Vagina (tissue), 2 donors: ENCODE results near the gene GLI3. TPM values are rescaled to one million over a fixed set of nuclear protein-coding genes. Genes with fewer than 3 reads are reported as not detected.

ENCODE experiments used
- DNase-seq, 2 donors: peaks; one replicate each; pipeline ENCODE4 v3.0.0-alpha.2; 2017; ENCODE audit errors: extremely low spot score in 2 of 2
- H3K27ac ChIP-seq: fragments of 200-600 bp; sonication (generic); one replicate; pipeline ENCODE4 v1.5.1; 2019
- H3K27me3 ChIP-seq: fragments of 200-600 bp; sonication (generic); one replicate; pipeline ENCODE4 v1.5.1; 2019
- H3K36me3 ChIP-seq, 2 donors: fragments of 200-600 bp; sonication (generic); one replicate each; pipeline ENCODE4 v1.5.1; 2017 to 2019
- H3K4me1 ChIP-seq: fragments of 200-600 bp; sonication (generic); one replicate; pipeline ENCODE4 v1.5.1; 2019
- H3K4me3 ChIP-seq, 2 donors: fragments of 200-600 bp; sonication (generic); 1 replicate in 1 of 2; 2 replicates in 1 of 2; pipeline ENCODE4 v1.5.1; 2016 to 2019
- H3K9me3 ChIP-seq: fragments of 200-600 bp; sonication (generic); one replicate; pipeline ENCODE4 v1.5.1; 2019
- CTCF ChIP-seq, 3 experiments: fragments of 450-650 bp in 2 of 3; fragments of 200-600 bp in 1 of 3; sonication (generic) in 1 of 3; IDR thresholded peaks; one replicate each; pipeline ENCODE4 v1.5.1; 2017 to 2019; ENCODE audit warnings: antibody characterized with exemption in 3 of 3, mild to moderate bottlenecking in 2 of 3, moderate library complexity in 2 of 3
- POLR2A ChIP-seq, 2 donors: fragments of 450-650 bp; IDR thresholded peaks; one replicate each; pipeline ENCODE4 v1.6.1; 2017; ENCODE audit warnings: antibody characterized with exemption in 2 of 2, mild to moderate bottlenecking in 2 of 2, moderate library complexity in 2 of 2
- POLR2AphosphoS5 ChIP-seq, 2 donors: sonication (generic); formaldehyde crosslinking; IDR thresholded peaks; one replicate each; pipeline ENCODE4 v1.9.0; 2017; ENCODE audit warnings: antibody characterized with exemption in 2 of 2, mild to moderate bottlenecking in 2 of 2, low read depth in 1 of 2; ENCODE audit not compliant: insufficient read depth in 1 of 2
- intact Hi-C: fragments of 100-400 bp; cut with DNase I; formaldehyde crosslinking; loops from one replicate; pipeline ENCODE4 v1.15.1; 2023
- total RNA-seq: library from RNA; depleted of rRNA; stranded (reverse); fragments of >200 nt; gene quantifications from one replicate; pipeline ENCODE4 v1.2.3, GENCODE V29; 2016

Gene GLI3
- total RNA-seq, 1 donor from 2014 or later: 24.6 TPM

GRCh38 chr7:42039921-42040320, 197.1 kb downstream of the GLI3 start:
- no peak overlapping the region for H3K4me3 ChIP-seq
- no peak for DNase-seq
- H3K36me3 ChIP-seq: peaks cover 0 to 27% of the 10 kb centered on the region in 2 donors
- H3K9me3 ChIP-seq: no peaks in the 10 kb centered on the region
- no peaks in the 10 kb centered on the region for H3K27me3 ChIP-seq
- intact Hi-C loops: no loop called here
- no peak overlapping the region for H3K27ac ChIP-seq
- no peaks in the 10 kb centered on the region for H3K4me1 ChIP-seq
- TF ChIP-seq POLR2A (IDR thresholded peaks at IDR 0.05) (no peak), POLR2AphosphoS5 (IDR thresholded peaks at IDR 0.05; ENCODE audit: insufficient read depth in 1 of 2, low read depth in 1 of 2) (no peak), CTCF (IDR thresholded peaks at IDR 0.05) (no peak)

GRCh38 chr7:42035210-42035609, 201.8 kb downstream of the GLI3 start:
- Histone ChIP-seq H3K27ac (no peak overlapping the region), H3K36me3 (peaks cover 0 to 17% of the 10 kb centered on the region in 2 donors), H3K9me3 (no peaks in the 10 kb centered on the region), H3K4me1 (no peaks in the 10 kb centered on the region), H3K4me3 (no peak overlapping the region), H3K27me3 (no peaks in the 10 kb centered on the region)
- intact Hi-C loops: no loop called here
- TF ChIP-seq CTCF (IDR thresholded peaks at IDR 0.05): no peak
- TF ChIP-seq POLR2AphosphoS5 (IDR thresholded peaks at IDR 0.05; ENCODE audit: insufficient read depth in 1 of 2, low read depth in 1 of 2): no peak
- TF ChIP-seq POLR2A (IDR thresholded peaks at IDR 0.05): no peak
- no peak for DNase-seq

GRCh38 chr7:42033480-42033879, 203.5 kb downstream of the GLI3 start:
- no peak for TF ChIP-seq POLR2AphosphoS5 (IDR thresholded peaks at IDR 0.05; ENCODE audit: insufficient read depth in 1 of 2, low read depth in 1 of 2)
- TF ChIP-seq CTCF (IDR thresholded peaks at IDR 0.05): no peak
- DNase-seq: no peak
- no peaks in the 10 kb centered on the region for H3K4me1 ChIP-seq
- H3K9me3 ChIP-seq: no peaks in the 10 kb centered on the region
- no peak overlapping the region for H3K27ac ChIP-seq
- intact Hi-C loops: no loop called here
- H3K36me3 ChIP-seq: peaks cover 0 to 11% of the 10 kb centered on the region in 2 donors
- no peaks in the 10 kb centered on the region for H3K27me3 ChIP-seq
- H3K4me3 ChIP-seq: no peak overlapping the region

- Histone ChIP-seq H3K9me3 (no peaks in the 10 kb centered on the region), H3K4me3 (no peak overlapping the region), H3K36me3 (peaks cover 0 to 17% of the 10 kb centered on the region in 2 donors), H3K27me3 (no peaks in the 10 kb centered on the region), H3K27ac (no peak overlapping the region), H3K4me1 (no peaks in the 10 kb centered on the region)
- intact Hi-C loops: no loop called here
- no peak for DNase-seq
- TF ChIP-seq CTCF (IDR thresholded peaks at IDR 0.05): no peak
- no peak for TF ChIP-seq POLR2AphosphoS5 (IDR thresholded peaks at IDR 0.05; ENCODE audit: insufficient read depth in 1 of 2, low read depth in 1 of 2)
- no peak for TF ChIP-seq POLR2A (IDR thresholded peaks at IDR 0.05)
Measured at GRCh38 chr7:42029405-42029804, 207.6 kb downstream of the GLI3 start.

- TF ChIP-seq CTCF (IDR thresholded peaks at IDR 0.05) (no peak), POLR2A (IDR thresholded peaks at IDR 0.05) (no peak), POLR2AphosphoS5 (IDR thresholded peaks at IDR 0.05; ENCODE audit: insufficient read depth in 1 of 2, low read depth in 1 of 2) (no peak)
- H3K27ac ChIP-seq: no peak overlapping the region
- H3K4me1 ChIP-seq: no peaks in the 10 kb centered on the region
- no peak for DNase-seq
- H3K9me3 ChIP-seq: no peaks in the 10 kb centered on the region
- H3K27me3 ChIP-seq: no peaks in the 10 kb centered on the region
- H3K4me3 ChIP-seq: no peak overlapping the region
- intact Hi-C loops: no loop called here
- H3K36me3 ChIP-seq: peaks cover 0 to 22% of the 10 kb centered on the region in 2 donors
Measured at GRCh38 chr7:42027521-42027920, 209.5 kb downstream of the GLI3 start.
